ENCODE results near the gene CTSO. TPM values are rescaled to one million over a fixed set of nuclear protein-coding genes. Genes with fewer than 3 reads are reported as not detected.

The CTSO gene
- total RNA-seq, 1 experiment from 2014 or later: 1.6 TPM

DNA sequence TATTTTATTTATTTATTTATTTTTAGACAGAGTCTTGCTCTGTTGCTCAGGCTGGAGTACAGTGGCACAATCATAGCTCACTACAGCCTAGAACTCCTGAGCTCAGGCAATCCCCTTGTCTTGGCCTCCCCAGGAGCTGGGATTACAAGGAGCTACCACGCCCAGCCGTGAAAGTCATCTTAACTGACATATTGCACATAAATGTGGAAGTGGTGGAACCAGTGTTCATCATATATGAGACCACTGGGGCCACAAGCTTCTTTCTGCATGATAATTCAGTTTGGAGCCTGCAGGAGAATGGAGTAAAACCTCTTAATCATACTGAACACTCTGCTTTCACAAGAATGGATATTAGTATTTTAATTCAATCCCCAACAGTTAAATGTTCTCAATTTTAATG, 12.5 kb upstream of the CTSO start:
- no peak for DNase-seq
- Histone ChIP-seq H3K4me3 (ENCODE audit: insufficient read depth, low read depth, low read length) (no peak overlapping the region), H3K27me3 (ENCODE audit: control insufficient read depth, insufficient read depth, low read length) (no peaks in the 10 kb centered on the region), H3K36me3 (replicated peaks; ENCODE audit: control insufficient read depth, insufficient read depth, low read length) (no peaks in the 10 kb centered on the region)

DNA sequence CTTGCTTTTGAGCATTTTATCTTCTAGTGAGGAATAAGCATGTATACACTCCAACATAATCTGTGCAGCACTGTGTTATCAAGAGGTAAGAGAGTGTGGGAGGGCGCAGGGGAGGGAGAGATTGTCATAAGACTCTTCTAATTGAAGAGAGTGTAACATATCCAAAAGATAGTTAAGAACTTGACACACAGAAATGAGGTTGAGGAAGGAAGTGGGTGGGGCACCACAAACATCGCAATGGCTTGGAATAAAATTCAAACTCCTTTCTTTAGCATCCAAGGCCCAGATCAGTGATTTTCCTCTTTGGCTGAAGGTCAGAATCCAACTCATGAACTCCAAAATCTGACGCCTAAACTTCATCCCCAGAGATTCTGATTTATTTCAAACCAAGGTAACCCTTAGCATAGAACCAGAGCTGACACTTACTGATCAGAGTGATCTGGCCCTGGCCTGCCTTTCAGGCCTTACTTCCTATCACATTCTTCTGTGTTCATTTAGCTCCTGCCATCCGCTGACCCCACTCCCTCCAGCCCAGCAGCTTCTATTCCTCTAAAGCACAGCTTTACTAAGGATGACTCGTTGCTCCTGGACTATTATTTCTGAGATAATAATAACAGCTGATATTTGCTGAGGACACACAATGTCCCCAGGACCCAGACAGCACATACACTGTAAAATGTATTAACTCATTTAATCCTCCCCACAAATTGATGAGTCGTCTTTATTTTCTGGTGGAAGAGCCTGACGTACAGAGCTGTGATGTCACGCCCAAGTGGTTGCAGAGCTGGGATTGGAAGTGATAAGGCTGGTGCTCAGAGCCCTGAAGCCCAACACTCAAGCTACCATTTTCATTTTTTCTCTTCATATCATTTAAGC, 10.6 kb upstream of the CTSO start:
- no peak for DNase-seq
- no peak overlapping the region for H3K4me3 ChIP-seq (ENCODE audit: insufficient read depth, low read depth, low read length)
- H3K36me3 ChIP-seq (replicated peaks; ENCODE audit: control insufficient read depth, insufficient read depth, low read length): no peaks in the 10 kb centered on the region
- H3K27me3 ChIP-seq (ENCODE audit: control insufficient read depth, insufficient read depth, low read length): no peaks in the 10 kb centered on the region

GRCh38 chr4:155962767-155963166, 9.1 kb upstream of the CTSO start:
- H3K4me3 ChIP-seq (ENCODE audit: insufficient read depth, low read depth, low read length): no peak overlapping the region
- H3K36me3 ChIP-seq (replicated peaks; ENCODE audit: control insufficient read depth, insufficient read depth, low read length): no peaks in the 10 kb centered on the region
- H3K27me3 ChIP-seq (ENCODE audit: control insufficient read depth, insufficient read depth, low read length): no peaks in the 10 kb centered on the region
- no peak for DNase-seq

DNA sequence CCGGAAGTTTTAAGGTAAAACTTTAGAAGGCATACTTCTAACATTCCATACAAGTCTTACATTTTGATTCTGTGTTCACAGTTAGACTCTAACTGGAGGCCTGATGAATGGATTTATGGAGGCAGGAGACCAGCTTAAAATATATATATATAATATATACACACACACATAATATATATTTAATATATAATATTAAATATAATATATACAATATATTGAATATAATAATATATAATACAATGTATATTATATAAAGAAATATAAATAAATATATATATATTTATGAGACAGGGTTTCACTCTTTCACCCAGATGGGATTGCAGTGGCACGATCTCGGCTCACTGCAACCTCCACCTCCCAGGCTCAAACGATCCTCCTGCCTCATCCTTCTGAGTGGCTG, 7.9 kb upstream of the CTSO start:
- DNase-seq: no peak
- no peak overlapping the region for H3K4me3 ChIP-seq (ENCODE audit: insufficient read depth, low read depth, low read length)
- no peaks in the 10 kb centered on the region for H3K36me3 ChIP-seq (replicated peaks; ENCODE audit: control insufficient read depth, insufficient read depth, low read length)
- H3K27me3 ChIP-seq (ENCODE audit: control insufficient read depth, insufficient read depth, low read length): no peaks in the 10 kb centered on the region

DNA sequence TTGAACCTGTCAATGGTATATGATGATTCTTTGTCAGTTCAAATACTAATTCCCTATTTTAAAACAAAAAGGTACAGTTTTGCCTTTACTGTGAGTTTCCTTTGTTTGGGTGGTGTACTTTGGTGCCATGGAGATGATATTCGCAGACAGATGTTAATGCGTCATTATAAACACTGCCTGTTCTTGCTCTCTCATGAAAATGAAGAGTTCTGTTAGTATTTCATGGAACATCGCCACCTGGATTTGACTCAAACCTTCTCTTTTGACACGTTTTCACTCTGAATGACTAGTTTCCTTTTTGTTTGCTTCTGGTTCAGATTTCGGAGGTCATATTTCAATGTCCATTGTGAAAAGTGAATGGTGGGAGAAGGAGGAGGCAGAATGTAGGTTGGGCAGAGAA, 6.9 kb upstream of the CTSO start:
- DNase-seq: no peak
- Histone ChIP-seq H3K27me3 (ENCODE audit: control insufficient read depth, insufficient read depth, low read length) (no peaks in the 10 kb centered on the region), H3K4me3 (ENCODE audit: insufficient read depth, low read depth, low read length) (no peak overlapping the region), H3K36me3 (replicated peaks; ENCODE audit: control insufficient read depth, insufficient read depth, low read length) (no peaks in the 10 kb centered on the region)

DNA sequence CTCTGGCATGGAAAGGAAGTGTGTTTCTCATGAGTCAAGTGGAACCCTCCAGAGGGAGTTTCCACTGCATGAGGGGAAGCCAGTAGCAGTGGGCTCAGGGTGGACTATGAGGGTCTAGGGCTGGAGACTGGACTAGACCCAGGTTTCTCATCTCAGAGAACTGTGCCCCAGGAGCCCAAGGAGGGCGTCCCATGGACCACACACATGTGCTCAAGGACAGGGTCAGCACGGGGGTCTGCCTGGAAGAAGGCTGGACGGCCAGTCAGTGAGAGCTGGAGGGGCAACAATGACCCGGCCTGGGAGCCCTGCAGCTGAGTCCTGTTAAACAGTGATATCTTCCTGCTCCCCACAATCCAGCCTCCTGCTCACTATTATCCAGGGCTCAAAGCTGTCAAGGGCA, 5.8 kb upstream of the CTSO start:
- H3K27me3 ChIP-seq (ENCODE audit: control insufficient read depth, insufficient read depth, low read length): no peaks in the 10 kb centered on the region; the same call in 1 of the 2 replicates
- H3K36me3 ChIP-seq (replicated peaks; ENCODE audit: control insufficient read depth, insufficient read depth, low read length): no peaks in the 10 kb centered on the region
- DNase-seq: no peak
- no peak overlapping the region for H3K4me3 ChIP-seq (ENCODE audit: insufficient read depth, low read depth, low read length)

- DNase-seq: no peak
- H3K4me3 ChIP-seq (ENCODE audit: insufficient read depth, low read depth, low read length): no peak overlapping the region
- H3K27me3 ChIP-seq (ENCODE audit: control insufficient read depth, insufficient read depth, low read length): no peaks in the 10 kb centered on the region; the same call in 1 of the 2 replicates
- H3K36me3 ChIP-seq (replicated peaks; ENCODE audit: control insufficient read depth, insufficient read depth, low read length): no peaks in the 10 kb centered on the region
Observed at GRCh38 chr4:155956461-155956860, 2.8 kb upstream of the CTSO start.

GRCh38 chr4:155954939-155955338, 1.3 kb upstream of the CTSO start:
- Histone ChIP-seq H3K4me3 (ENCODE audit: insufficient read depth, low read depth, low read length) (no peak overlapping the region), H3K36me3 (replicated peaks; ENCODE audit: control insufficient read depth, insufficient read depth, low read length) (no peaks in the 10 kb centered on the region), H3K27me3 (ENCODE audit: control insufficient read depth, insufficient read depth, low read length) (no peaks in the 10 kb centered on the region; the same call in 1 of the 2 replicates)
- DNase-seq: no peak

DNA sequence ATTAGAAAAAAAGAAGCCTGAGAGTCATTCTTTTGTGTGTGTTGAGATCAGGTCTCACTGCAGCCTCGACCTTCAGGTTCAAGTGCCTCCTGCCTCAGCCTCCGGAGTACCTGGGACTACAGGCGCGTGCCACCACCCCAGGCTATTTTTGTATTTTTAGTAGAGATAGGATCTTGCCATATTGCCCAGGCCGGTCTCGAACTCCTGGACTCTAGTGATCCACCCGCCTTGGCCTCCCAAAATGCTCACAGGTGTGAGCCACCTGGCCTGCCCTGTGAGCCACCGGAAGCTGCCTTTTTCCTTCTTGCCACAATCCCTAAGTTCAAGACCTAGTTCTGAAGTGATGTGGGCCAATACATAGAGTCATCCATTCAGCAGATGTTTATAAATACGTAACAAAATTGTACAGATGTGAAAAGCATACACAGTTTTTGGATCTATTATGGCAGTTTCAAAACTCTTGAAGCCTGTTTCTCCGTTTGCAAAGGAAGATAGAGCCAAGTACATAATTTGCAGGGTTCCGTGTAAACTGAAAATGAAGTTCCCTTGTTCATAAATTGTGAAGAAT, 536 bp upstream of the CTSO start:
- peak overlapping the region; percentile 43 for H3K4me3 ChIP-seq (ENCODE audit: insufficient read depth, low read depth, low read length)
- H3K36me3 ChIP-seq (replicated peaks; ENCODE audit: control insufficient read depth, insufficient read depth, low read length): no peaks in the 10 kb centered on the region
- no peaks in the 10 kb centered on the region; the same call in 1 of the 2 replicates for H3K27me3 ChIP-seq (ENCODE audit: control insufficient read depth, insufficient read depth, low read length)
- no peak for DNase-seq

- H3K4me3 ChIP-seq (ENCODE audit: insufficient read depth, low read depth, low read length): no peak overlapping the region
- DNase-seq: no peak
- H3K27me3 ChIP-seq (ENCODE audit: control insufficient read depth, insufficient read depth, low read length): no peaks in the 10 kb centered on the region; the same call in 1 of the 2 replicates
- H3K36me3 ChIP-seq (replicated peaks; ENCODE audit: control insufficient read depth, insufficient read depth, low read length): no peaks in the 10 kb centered on the region
Observed at GRCh38 chr4:155952501-155952901, 1.2 kb downstream of the CTSO start.

GRCh38 chr4:155950461-155950860, 3.2 kb downstream of the CTSO start:
- Histone ChIP-seq H3K4me3 (ENCODE audit: insufficient read depth, low read depth, low read length) (no peak overlapping the region), H3K36me3 (replicated peaks; ENCODE audit: control insufficient read depth, insufficient read depth, low read length) (no peaks in the 10 kb centered on the region), H3K27me3 (ENCODE audit: control insufficient read depth, insufficient read depth, low read length) (no peaks in the 10 kb centered on the region; the same call in 1 of the 2 replicates)
- no peak for DNase-seq

DNA sequence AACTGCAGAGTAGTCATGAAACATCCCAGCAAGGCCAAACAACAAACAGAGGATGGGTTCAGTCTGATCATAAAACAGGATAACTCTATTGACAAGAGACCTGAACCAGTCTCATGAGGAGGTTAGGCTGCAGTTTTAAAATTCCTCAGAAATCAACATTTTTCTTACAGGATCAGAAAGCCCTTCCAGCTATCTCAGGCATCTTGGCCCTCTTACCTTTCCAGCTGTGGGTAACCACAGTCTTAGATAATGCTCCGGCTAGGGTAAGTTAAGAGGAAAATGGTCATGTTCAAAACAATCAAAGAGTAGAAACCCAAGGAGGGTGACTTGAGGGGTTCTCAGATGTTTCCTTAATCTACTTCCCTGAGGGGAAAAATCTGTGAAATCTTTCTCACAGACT, 5.1 kb downstream of the CTSO start:
- no peaks in the 10 kb centered on the region for H3K36me3 ChIP-seq (replicated peaks; ENCODE audit: control insufficient read depth, insufficient read depth, low read length)
- H3K27me3 ChIP-seq (ENCODE audit: control insufficient read depth, insufficient read depth, low read length): no peaks in the 10 kb centered on the region
- H3K4me3 ChIP-seq (ENCODE audit: insufficient read depth, low read depth, low read length): no peak overlapping the region
- DNase-seq: no peak

- DNase-seq: no peak
- no peak overlapping the region for H3K4me3 ChIP-seq (ENCODE audit: insufficient read depth, low read depth, low read length)
- H3K27me3 ChIP-seq (ENCODE audit: control insufficient read depth, insufficient read depth, low read length): no peaks in the 10 kb centered on the region
- H3K36me3 ChIP-seq (replicated peaks; ENCODE audit: control insufficient read depth, insufficient read depth, low read length): no peaks in the 10 kb centered on the region
Observed at GRCh38 chr4:155946486-155946885, 7.2 kb downstream of the CTSO start.

- H3K4me3 ChIP-seq (ENCODE audit: insufficient read depth, low read depth, low read length): no peak overlapping the region
- H3K36me3 ChIP-seq (replicated peaks; ENCODE audit: control insufficient read depth, insufficient read depth, low read length): no peaks in the 10 kb centered on the region
- no peak for DNase-seq
- H3K27me3 ChIP-seq (ENCODE audit: control insufficient read depth, insufficient read depth, low read length): no peaks in the 10 kb centered on the region
Observed at GRCh38 chr4:155944516-155944915, 9.2 kb downstream of the CTSO start.

GRCh38 chr4:155943605-155944291, 9.9 kb downstream of the CTSO start:
- Histone ChIP-seq H3K27me3 (ENCODE audit: control insufficient read depth, insufficient read depth, low read length) (no peaks in the 10 kb centered on the region), H3K36me3 (replicated peaks; ENCODE audit: control insufficient read depth, insufficient read depth, low read length) (no peaks in the 10 kb centered on the region), H3K4me3 (ENCODE audit: insufficient read depth, low read depth, low read length) (no peak overlapping the region)
- no peak for DNase-seq

Data from H7 (cell line).